HL-60 (cell line): ENCODE results near the gene M1AP.

Source experiments
- DNase-seq, 2 experiments: peaks; one replicate each; pipeline ENCODE4 v3.0.0-alpha.2; 2010 to 2020; ENCODE audit warnings: low read depth in 1 of 2, low spot score in 1 of 2
- H3K27ac ChIP-seq: fragments of 250-450 bp; sonication (Bioruptor Pico); replicated peaks from 2 replicates; pipeline ENCODE4 v1.5.1; 2020; ENCODE audit warnings: mild to moderate bottlenecking, moderate library complexity
- H3K27me3 ChIP-seq: fragments of 250-450 bp; sonication (Bioruptor Pico); 2 replicates; pipeline ENCODE4 v1.5.1; 2021; ENCODE audit warnings: mild to moderate bottlenecking, moderate library complexity; ENCODE audit not compliant: insufficient read depth, poor library complexity, severe bottlenecking
- H3K4me3 ChIP-seq: replicated peaks from 2 replicates; pipeline ENCODE4 v1.5.1; 2011; ENCODE audit warnings: mild to moderate bottlenecking, control low read depth, low read length; ENCODE audit not compliant: insufficient read depth
- CTCF ChIP-seq: IDR thresholded peaks from one replicate; pipeline ENCODE4 v1.5.1; 2011; ENCODE audit warnings: low read length, control low read depth, inconsistent platforms; ENCODE audit not compliant: insufficient read depth
- GABPA ChIP-seq: IDR thresholded peaks from 2 replicates; pipeline ENCODE4 v1.6.1; 2012; ENCODE audit warnings: low read depth
- POLR2AphosphoS5 ChIP-seq: IDR thresholded peaks from 2 replicates; pipeline ENCODE4 v1.6.1; 2012; ENCODE audit warnings: low read depth
- REST ChIP-seq: IDR thresholded peaks from 2 replicates; pipeline ENCODE4 v1.6.1; 2012; ENCODE audit warnings: low read depth; ENCODE audit not compliant: insufficient replicate concordance
- SPI1 ChIP-seq: IDR thresholded peaks from 2 replicates; pipeline ENCODE4 v1.6.1; 2012; ENCODE audit warnings: low read depth, mild to moderate bottlenecking, borderline replicate concordance

Gene M1AP

GRCh38 chr2:74673826-74674528 is 25.8 kb upstream of the M1AP start:
- no peak for DNase-seq
- TF ChIP-seq POLR2AphosphoS5 (no peak), SPI1 (no peak), CTCF (no peak), GABPA (no peak), REST (no peak)
- H3K27ac ChIP-seq, result no peak overlapping the region
- H3K27me3 ChIP-seq, result peaks cover 2% of the 10 kb centered on the region
- H3K4me3 ChIP-seq, result no peak overlapping the region

- Histone ChIP-seq H3K27me3 (peaks cover 2% of the 10 kb centered on the region), H3K27ac (no peak overlapping the region), H3K4me3 (no peak overlapping the region)
- DNase-seq, result no peak
- TF ChIP-seq POLR2AphosphoS5 (no peak), REST (no peak), CTCF (no peak), GABPA (no peak), SPI1 (no peak)
Measured at GRCh38 chr2:74671479-74671878, 23.3 kb upstream of the M1AP start.

GRCh38 chr2:74670263-74670662 is 22.1 kb upstream of the M1AP start:
- peaks cover 2% of the 10 kb centered on the region for H3K27me3 ChIP-seq
- no peak for DNase-seq
- no peak for TF ChIP-seq GABPA
- TF ChIP-seq REST, result no peak
- TF ChIP-seq CTCF, result no peak
- no peak for TF ChIP-seq POLR2AphosphoS5
- no peak for TF ChIP-seq SPI1

More at GRCh38 chr2:74670263-74670662, 22.1 kb upstream of the M1AP start:
- no peak overlapping the region for H3K27ac ChIP-seq
- H3K4me3 ChIP-seq, result no peak overlapping the region
